ENCODE measurements around the gene TK2. TPM values are rescaled to one million over a fixed set of nuclear protein-coding genes. Genes with fewer than 3 reads are reported as not detected.

The TK2 gene
- total RNA-seq, 1 donor, result 73.5 TPM

GRCh38 chr16:66508248-66508913 lies 41.5 kb downstream of the TK2 start:
- H3K4me1 ChIP-seq (ENCODE audit: insufficient read depth, low read length), result peaks cover 40% of the 10 kb centered on the region
- no peak overlapping the region for H2AFZ ChIP-seq (ENCODE audit: low read length)
- peaks cover 5% of the 10 kb centered on the region for H3K36me3 ChIP-seq (ENCODE audit: insufficient read depth, low read length)
- H3K27me3 ChIP-seq (ENCODE audit: insufficient read depth, low read length), result no peaks in the 10 kb centered on the region
- no peak for TF ChIP-seq CTCF (IDR thresholded peaks at IDR 0.05; ENCODE audit: extremely low read depth, low read depth, low read length)
- H3K79me2 ChIP-seq (ENCODE audit: insufficient read depth, low read length), result no peaks in the 10 kb centered on the region
- H3K27ac ChIP-seq (ENCODE audit: low read depth, low read length), result no peak overlapping the region
- H3K9me3 ChIP-seq (ENCODE audit: low read depth, low read length), result no peaks in the 10 kb centered on the region
- no peaks in the 10 kb centered on the region for H4K20me1 ChIP-seq (ENCODE audit: insufficient read depth, low read length)
- no peak overlapping the region for H3K4me3 ChIP-seq (ENCODE audit: insufficient read depth, low read length)
- peak; percentile 94 for DNase-seq (ENCODE audit: insufficient read length, low spot score, missing footprints)
- H3K4me2 ChIP-seq (ENCODE audit: insufficient read depth, low read length), result no peak overlapping the region

GRCh38 chr16:66507731-66508239 lies 42.1 kb downstream of the TK2 start:
- Histone ChIP-seq H3K9me3 (ENCODE audit: low read depth, low read length) (no peaks in the 10 kb centered on the region), H2AFZ (ENCODE audit: low read length) (no peak overlapping the region), H4K20me1 (ENCODE audit: insufficient read depth, low read length) (no peaks in the 10 kb centered on the region), H3K36me3 (ENCODE audit: insufficient read depth, low read length) (no peaks in the 10 kb centered on the region), H3K27me3 (ENCODE audit: insufficient read depth, low read length) (no peaks in the 10 kb centered on the region), H3K4me3 (ENCODE audit: insufficient read depth, low read length) (no peak overlapping the region), H3K4me2 (ENCODE audit: insufficient read depth, low read length) (no peak overlapping the region), H3K27ac (ENCODE audit: low read depth, low read length) (no peak overlapping the region), H3K79me2 (ENCODE audit: insufficient read depth, low read length) (no peaks in the 10 kb centered on the region), H3K4me1 (ENCODE audit: insufficient read depth, low read length) (peaks cover 40% of the 10 kb centered on the region)
- no peak for DNase-seq (ENCODE audit: insufficient read length, low spot score, missing footprints)
- no peak for TF ChIP-seq CTCF (IDR thresholded peaks at IDR 0.05; ENCODE audit: extremely low read depth, low read depth, low read length)

- Histone ChIP-seq H3K79me2 (ENCODE audit: insufficient read depth, low read length) (no peaks in the 10 kb centered on the region), H3K36me3 (ENCODE audit: insufficient read depth, low read length) (no peaks in the 10 kb centered on the region), H3K27me3 (ENCODE audit: insufficient read depth, low read length) (no peaks in the 10 kb centered on the region), H3K27ac (ENCODE audit: low read depth, low read length) (no peak overlapping the region), H3K4me2 (ENCODE audit: insufficient read depth, low read length) (no peak overlapping the region), H3K4me3 (ENCODE audit: insufficient read depth, low read length) (no peak overlapping the region), H2AFZ (ENCODE audit: low read length) (no peak overlapping the region), H4K20me1 (ENCODE audit: insufficient read depth, low read length) (no peaks in the 10 kb centered on the region), H3K4me1 (ENCODE audit: insufficient read depth, low read length) (peaks cover 29% of the 10 kb centered on the region), H3K9me3 (ENCODE audit: low read depth, low read length) (no peaks in the 10 kb centered on the region)
- TF ChIP-seq CTCF (IDR thresholded peaks at IDR 0.05; ENCODE audit: extremely low read depth, low read depth, low read length), result no peak
- no peak for DNase-seq (ENCODE audit: insufficient read length, low spot score, missing footprints)
Observed at GRCh38 chr16:66503612-66504011, 46.3 kb downstream of the TK2 start.

GRCh38 chr16:66503030-66503429 lies 46.9 kb downstream of the TK2 start:
- DNase-seq (ENCODE audit: insufficient read length, low spot score, missing footprints), result peak; percentile 10
- Histone ChIP-seq H3K4me1 (ENCODE audit: insufficient read depth, low read length) (peaks cover 23% of the 10 kb centered on the region), H3K4me2 (ENCODE audit: insufficient read depth, low read length) (no peak overlapping the region), H3K4me3 (ENCODE audit: insufficient read depth, low read length) (no peak overlapping the region), H3K27me3 (ENCODE audit: insufficient read depth, low read length) (no peaks in the 10 kb centered on the region), H3K9me3 (ENCODE audit: low read depth, low read length) (no peaks in the 10 kb centered on the region), H4K20me1 (ENCODE audit: insufficient read depth, low read length) (no peaks in the 10 kb centered on the region), H3K36me3 (ENCODE audit: insufficient read depth, low read length) (no peaks in the 10 kb centered on the region), H3K79me2 (ENCODE audit: insufficient read depth, low read length) (no peaks in the 10 kb centered on the region), H2AFZ (ENCODE audit: low read length) (no peak overlapping the region), H3K27ac (ENCODE audit: low read depth, low read length) (no peak overlapping the region)
- TF ChIP-seq CTCF (IDR thresholded peaks at IDR 0.05; ENCODE audit: extremely low read depth, low read depth, low read length), result no peak
